ENCODE measurements around the gene MIPEP. TPM values are rescaled to one million over a fixed set of nuclear protein-coding genes. Genes with fewer than 3 reads are reported as not detected.
A peak's percentile ranks its signal among the peaks of the same experiment; 100 is the strongest.
"Not testable (repeated sequence)": the region's sequence is repeated elsewhere in the genome, so short reads cannot be mapped to it uniquely, and the experiment has no call there.

MIPEP gene
- total RNA-seq, 1 donor from 2014 or later = 13.0 TPM

- H3K27ac Mint-ChIP-seq (ENCODE audit: unreplicated experiment) = no peak overlapping the region
- Histone ChIP-seq H3K4me3 (ENCODE audit: insufficient read depth, low read depth, low read length) (no peak overlapping the region), H3K36me3 (ENCODE audit: insufficient read depth, low read length) (no peaks in the 10 kb centered on the region), H3K27me3 (ENCODE audit: insufficient read depth, low read length) (no peaks in the 10 kb centered on the region), H2AFZ (ENCODE audit: low read depth, low read length) (no peak overlapping the region), H4K20me1 (ENCODE audit: insufficient read depth, low read length) (no peaks in the 10 kb centered on the region), H3K9ac (ENCODE audit: low read length) (peak overlapping the region; percentile 51), H3K27ac (ENCODE audit: low read depth, low read length) (peak overlapping the region; percentile 77), H3K4me2 (ENCODE audit: low read length) (peak overlapping the region; percentile 52), H3K9me3 (ENCODE audit: insufficient read depth, low read depth, low read length) (no peaks in the 10 kb centered on the region), H3K79me2 (ENCODE audit: insufficient read depth, low read length) (no peaks in the 10 kb centered on the region), H3K4me1 (ENCODE audit: insufficient read depth, low read length) (peaks cover 29% of the 10 kb centered on the region)
- no peaks in the 10 kb centered on the region for H3K9me3 Mint-ChIP-seq (ENCODE audit: unreplicated experiment)
- DNase-seq (ENCODE audit: low read depth) (peak; percentile 38), FAIRE-seq (no peak)
- peaks cover 10% of the 10 kb centered on the region for H3K4me1 Mint-ChIP-seq (ENCODE audit: low read depth, unreplicated experiment)
- H3K27me3 Mint-ChIP-seq (ENCODE audit: low read depth, unreplicated experiment) = peaks cover 17% of the 10 kb centered on the region
- H3K36me3 Mint-ChIP-seq (ENCODE audit: low read depth, unreplicated experiment) = no peaks in the 10 kb centered on the region
- H3K4me3 Mint-ChIP-seq (ENCODE audit: unreplicated experiment) = no peak overlapping the region
- TF ChIP-seq CTCF (IDR thresholded peaks at IDR 0.05; ENCODE audit: insufficient read depth, low read depth, low read length) = no peak
- TF ChIP-seq EZH2 (IDR thresholded peaks at IDR 0.05; ENCODE audit: insufficient read depth, low read length) = no peak
Observed at GRCh38 chr13:23901365-23901764, 12.2 kb upstream of the MIPEP start.

- Histone ChIP-seq H4K20me1 (ENCODE audit: insufficient read depth, low read length) (no peaks in the 10 kb centered on the region), H3K4me2 (ENCODE audit: low read length) (peak overlapping the region; percentile 19), H3K9me3 (ENCODE audit: insufficient read depth, low read depth, low read length) (no peaks in the 10 kb centered on the region), H3K9ac (ENCODE audit: low read length) (no peak overlapping the region), H2AFZ (ENCODE audit: low read depth, low read length) (no peak overlapping the region), H3K4me1 (ENCODE audit: insufficient read depth, low read length) (peaks cover 22% of the 10 kb centered on the region), H3K27me3 (ENCODE audit: insufficient read depth, low read length) (no peaks in the 10 kb centered on the region), H3K36me3 (ENCODE audit: insufficient read depth, low read length) (no peaks in the 10 kb centered on the region), H3K79me2 (ENCODE audit: insufficient read depth, low read length) (no peaks in the 10 kb centered on the region), H3K4me3 (ENCODE audit: insufficient read depth, low read depth, low read length) (no peak overlapping the region), H3K27ac (ENCODE audit: low read depth, low read length) (no peak overlapping the region)
- no peaks in the 10 kb centered on the region for H3K9me3 Mint-ChIP-seq (ENCODE audit: unreplicated experiment)
- H3K27ac Mint-ChIP-seq (ENCODE audit: unreplicated experiment) = no peak overlapping the region
- H3K36me3 Mint-ChIP-seq (ENCODE audit: low read depth, unreplicated experiment) = no peaks in the 10 kb centered on the region
- peaks cover 16% of the 10 kb centered on the region for H3K27me3 Mint-ChIP-seq (ENCODE audit: low read depth, unreplicated experiment)
- peak; percentile 23 for DNase-seq (ENCODE audit: low read depth)
- FAIRE-seq = no peak
- peaks cover 9% of the 10 kb centered on the region for H3K4me1 Mint-ChIP-seq (ENCODE audit: low read depth, unreplicated experiment)
- no peak for TF ChIP-seq EZH2 (IDR thresholded peaks at IDR 0.05; ENCODE audit: insufficient read depth, low read length)
- peak; percentile 75 for TF ChIP-seq CTCF (IDR thresholded peaks at IDR 0.05; ENCODE audit: insufficient read depth, low read depth, low read length)
- no peak overlapping the region for H3K4me3 Mint-ChIP-seq (ENCODE audit: unreplicated experiment)
Observed at GRCh38 chr13:23899555-23899954, 10.4 kb upstream of the MIPEP start.

- no peak overlapping the region for H3K9ac ChIP-seq (ENCODE audit: low read length)
- no peak overlapping the region for H2AFZ ChIP-seq (ENCODE audit: low read depth, low read length)
- peaks cover 10% of the 10 kb centered on the region for H3K27me3 Mint-ChIP-seq (ENCODE audit: low read depth, unreplicated experiment)
- no peaks in the 10 kb centered on the region for H3K36me3 Mint-ChIP-seq (ENCODE audit: low read depth, unreplicated experiment)
- TF ChIP-seq CTCF (IDR thresholded peaks at IDR 0.05; ENCODE audit: insufficient read depth, low read depth, low read length) = no peak
- no peak for TF ChIP-seq EZH2 (IDR thresholded peaks at IDR 0.05; ENCODE audit: insufficient read depth, low read length)
- H4K20me1 ChIP-seq (ENCODE audit: insufficient read depth, low read length) = no peaks in the 10 kb centered on the region
- H3K4me3 Mint-ChIP-seq (ENCODE audit: unreplicated experiment) = no peak overlapping the region
- H3K9me3 Mint-ChIP-seq (ENCODE audit: unreplicated experiment) = no peaks in the 10 kb centered on the region
- H3K36me3 ChIP-seq (ENCODE audit: insufficient read depth, low read length) = no peaks in the 10 kb centered on the region
- H3K4me2 ChIP-seq (ENCODE audit: low read length) = no peak overlapping the region
- no peaks in the 10 kb centered on the region for H3K79me2 ChIP-seq (ENCODE audit: insufficient read depth, low read length)
- no peak overlapping the region for H3K27ac ChIP-seq (ENCODE audit: low read depth, low read length)
- H3K27ac Mint-ChIP-seq (ENCODE audit: unreplicated experiment) = no peak overlapping the region
- FAIRE-seq (no peak), DNase-seq (ENCODE audit: low read depth) (peak; percentile 77)
- no peaks in the 10 kb centered on the region for H3K27me3 ChIP-seq (ENCODE audit: insufficient read depth, low read length)
- H3K9me3 ChIP-seq (ENCODE audit: insufficient read depth, low read depth, low read length) = no peaks in the 10 kb centered on the region
- H3K4me1 ChIP-seq (ENCODE audit: insufficient read depth, low read length) = peaks cover 19% of the 10 kb centered on the region
- no peak overlapping the region for H3K4me3 ChIP-seq (ENCODE audit: insufficient read depth, low read depth, low read length)
- peaks cover 6% of the 10 kb centered on the region for H3K4me1 Mint-ChIP-seq (ENCODE audit: low read depth, unreplicated experiment)
Observed at GRCh38 chr13:23898101-23898500, 8.9 kb upstream of the MIPEP start.

GRCh38 chr13:23897452-23897919, 8.3 kb upstream of the MIPEP start, which contains the start of gene C1QTNF9B:
TSS of gene C1QTNF9B (minus strand) at chr13:23897502.
- H3K4me3 Mint-ChIP-seq (ENCODE audit: unreplicated experiment); H3K27me3 ChIP-seq (ENCODE audit: insufficient read depth, low read length); H3K36me3 Mint-ChIP-seq (ENCODE audit: low read depth, unreplicated experiment); H3K9me3 ChIP-seq (ENCODE audit: insufficient read depth, low read depth, low read length); H3K4me1 Mint-ChIP-seq (ENCODE audit: low read depth, unreplicated experiment); DNase-seq (ENCODE audit: low read depth); H3K4me2 ChIP-seq (ENCODE audit: low read length); H3K27ac ChIP-seq (ENCODE audit: low read depth, low read length); H3K79me2 ChIP-seq (ENCODE audit: insufficient read depth, low read length); H3K36me3 ChIP-seq (ENCODE audit: insufficient read depth, low read length); H3K4me3 ChIP-seq (ENCODE audit: insufficient read depth, low read depth, low read length); H3K27me3 Mint-ChIP-seq (ENCODE audit: low read depth, unreplicated experiment); H3K9me3 Mint-ChIP-seq (ENCODE audit: unreplicated experiment); H3K27ac Mint-ChIP-seq (ENCODE audit: unreplicated experiment); FAIRE-seq; H2AFZ ChIP-seq (ENCODE audit: low read depth, low read length); H3K9ac ChIP-seq (ENCODE audit: low read length); H4K20me1 ChIP-seq (ENCODE audit: insufficient read depth, low read length): not testable (repeated sequence)
- peaks cover 16% of the 10 kb centered on the region for H3K4me1 ChIP-seq (ENCODE audit: insufficient read depth, low read length)
